Lower lobe of right lung (tissue), 2 donors: ENCODE data around the gene TMC3. TPM values are rescaled to one million over a fixed set of nuclear protein-coding genes. Genes with fewer than 3 reads are reported as not detected.

Experiments used
- ATAC-seq, 2 donors: fragments of 200-7000 bp; cut with Tn5 transposase; one replicate each; pipeline ENCODE4 v1.9.1; 2020 to 2022; ENCODE audit warnings: mild to moderate bottlenecking in 2 of 2, moderate library complexity in 2 of 2
- DNase-seq: peaks from one replicate; pipeline ENCODE4 v3.0.0-alpha.2; 2020
- H3K27ac ChIP-seq: fragments of 200-600 bp; one replicate; pipeline ENCODE4 v1.8.0; 2022
- H3K27me3 ChIP-seq: fragments of 200-600 bp; one replicate; pipeline ENCODE4 v1.8.0; 2022; ENCODE audit warnings: low read depth
- H3K36me3 ChIP-seq: fragments of 200-600 bp; one replicate; pipeline ENCODE4 v1.8.0; 2022; ENCODE audit warnings: mild to moderate bottlenecking
- H3K4me1 ChIP-seq: fragments of 200-600 bp; one replicate; pipeline ENCODE4 v1.8.0; 2022
- H3K4me3 ChIP-seq: fragments of 200-600 bp; one replicate; pipeline ENCODE4 v1.8.0; 2022; ENCODE audit warnings: mild to moderate bottlenecking
- H3K9me3 ChIP-seq: fragments of 200-600 bp; one replicate; pipeline ENCODE4 v1.8.0; 2022
- CTCF ChIP-seq: fragments of 200-600 bp; IDR thresholded peaks from one replicate; pipeline ENCODE4 v1.8.0; 2022; ENCODE audit warnings: antibody characterized with exemption, mild to moderate bottlenecking
- intact Hi-C: fragments of 100-400 bp; cut with DNase I; formaldehyde crosslinking; loops from one replicate; pipeline ENCODE4 v1.11.0; 2022
- total RNA-seq: library from RNA; stranded (reverse); fragmentation: NEBNext Ultra II Directional; extraction: Animal tissue kit (Norgen Biotek cat#: 25700); gene quantifications from one replicate; pipeline ENCODE4 v1.2.1, GENCODE V29; 2021
- donor health status: DM: no; HTN: yes; CAD: no; lungs with severe emphysema.

TMC3 gene
- total RNA-seq, 1 donor from 2014 or later = not detected

- ATAC-seq = no peak
- Histone ChIP-seq H3K27ac (no peak overlapping the region), H3K9me3 (no peaks in the 10 kb centered on the region), H3K4me1 (peaks cover 27% of the 10 kb centered on the region), H3K4me3 (no peak overlapping the region), H3K36me3 (peaks cover 66% of the 10 kb centered on the region), H3K27me3 (no peaks in the 10 kb centered on the region)
- DNase-seq = no peak
- intact Hi-C loops = no loop called here
- no peak for TF ChIP-seq CTCF
These were observed 64.2 kb downstream of the TMC3 start for GRCh38 chr15:81309647-81310450.

- no peaks in the 10 kb centered on the region for H3K9me3 ChIP-seq
These were observed 65.8 kb downstream of the TMC3 start for GRCh38 chr15:81308260-81308659.

DNA sequence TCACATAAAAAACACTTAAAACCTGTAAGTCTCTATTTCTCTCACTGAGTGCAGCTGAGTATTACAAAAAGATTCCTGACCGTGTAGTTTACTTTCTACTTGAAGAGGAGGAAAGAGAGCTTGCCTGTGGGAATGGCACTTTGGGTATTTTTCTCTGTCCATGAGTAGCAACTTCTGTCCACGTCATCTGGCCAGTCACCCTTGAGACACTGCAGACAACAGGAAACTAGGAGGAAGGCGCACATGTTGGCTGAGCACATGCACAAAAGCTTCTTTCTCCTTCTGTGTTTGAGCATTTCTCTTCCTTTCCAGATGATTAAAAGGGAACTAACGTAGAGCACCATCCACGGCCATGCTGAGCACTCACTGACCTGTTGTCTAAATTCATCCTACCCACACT, 69.8 kb downstream of the TMC3 start:
- ATAC-seq = peak; percentile 57 to 64
- Histone ChIP-seq H3K4me3 (no peak overlapping the region), H3K36me3 (peaks cover 98% of the 10 kb centered on the region), H3K27ac (peak overlapping the region; percentile 74), H3K27me3 (no peaks in the 10 kb centered on the region), H3K9me3 (no peaks in the 10 kb centered on the region), H3K4me1 (peaks cover 50% of the 10 kb centered on the region)
- intact Hi-C loops = no loop called here
- no peak for DNase-seq
- no peak for TF ChIP-seq CTCF

More at GRCh38 chr15:81308260-81308659, 65.8 kb downstream of the TMC3 start:
- H3K4me1 ChIP-seq = peaks cover 39% of the 10 kb centered on the region
- H3K36me3 ChIP-seq = peaks cover 77% of the 10 kb centered on the region
- no peak overlapping the region for H3K4me3 ChIP-seq
- DNase-seq (no peak), ATAC-seq (no peak)
- intact Hi-C loops = no loop called here
- TF ChIP-seq CTCF = no peak
- H3K27ac ChIP-seq = no peak overlapping the region
- H3K27me3 ChIP-seq = no peaks in the 10 kb centered on the region

DNA sequence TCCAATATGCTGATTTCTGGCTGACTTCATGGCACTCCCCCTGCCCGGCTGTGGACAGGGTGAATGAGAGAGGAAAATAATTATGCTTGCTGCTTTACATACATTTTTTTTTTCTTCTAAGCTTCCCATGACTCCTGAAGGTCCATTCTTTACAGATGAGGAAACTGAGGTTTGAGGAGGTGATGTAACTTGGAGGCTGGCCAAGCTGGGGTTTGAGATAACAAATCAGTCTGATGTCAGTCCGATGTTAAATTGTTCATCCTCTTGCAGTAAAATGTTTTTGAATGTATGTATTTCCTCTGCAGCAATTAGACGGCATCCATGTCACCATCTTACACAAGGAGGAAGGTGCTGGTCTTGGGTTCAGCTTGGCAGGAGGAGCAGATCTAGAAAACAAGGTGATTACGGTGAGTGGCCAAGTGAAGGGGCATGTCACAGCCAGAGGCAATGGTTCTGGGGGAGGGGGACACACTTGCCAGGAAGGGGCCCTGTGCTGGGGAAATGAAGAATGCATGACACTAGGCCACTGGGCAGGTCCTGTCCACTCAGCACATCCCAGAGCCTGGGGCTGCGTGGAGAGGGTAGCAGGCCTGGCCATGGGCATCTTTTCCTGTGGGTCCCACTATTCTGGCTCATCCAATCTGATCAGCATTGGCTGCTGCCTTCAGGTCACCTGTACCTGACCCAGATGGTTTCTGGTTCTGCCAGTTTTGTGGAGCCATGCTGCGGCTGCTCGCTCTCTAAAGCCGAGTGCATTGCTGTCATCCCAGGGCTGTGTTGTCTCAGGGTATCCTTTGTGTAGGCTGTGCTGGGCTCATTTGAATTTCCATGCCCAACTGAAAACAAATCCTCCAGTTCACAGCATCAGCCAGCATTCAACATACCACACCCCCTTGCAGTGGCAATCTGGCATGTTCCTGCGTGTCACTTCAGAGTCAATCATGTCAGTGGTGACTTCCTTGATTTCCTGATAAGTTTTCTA, 70.5 kb downstream of the TMC3 start:
- intact Hi-C loops = no loop called here
- peaks cover 98% of the 10 kb centered on the region for H3K36me3 ChIP-seq
- ATAC-seq = peak; percentile 5 to 26
- no peak for DNase-seq
- no peaks in the 10 kb centered on the region for H3K27me3 ChIP-seq
- H3K4me1 ChIP-seq = peaks cover 54% of the 10 kb centered on the region
- TF ChIP-seq CTCF = no peak
- H3K4me3 ChIP-seq = no peak overlapping the region
- H3K27ac ChIP-seq = peak overlapping the region; percentile 74
- no peaks in the 10 kb centered on the region for H3K9me3 ChIP-seq

DNA sequence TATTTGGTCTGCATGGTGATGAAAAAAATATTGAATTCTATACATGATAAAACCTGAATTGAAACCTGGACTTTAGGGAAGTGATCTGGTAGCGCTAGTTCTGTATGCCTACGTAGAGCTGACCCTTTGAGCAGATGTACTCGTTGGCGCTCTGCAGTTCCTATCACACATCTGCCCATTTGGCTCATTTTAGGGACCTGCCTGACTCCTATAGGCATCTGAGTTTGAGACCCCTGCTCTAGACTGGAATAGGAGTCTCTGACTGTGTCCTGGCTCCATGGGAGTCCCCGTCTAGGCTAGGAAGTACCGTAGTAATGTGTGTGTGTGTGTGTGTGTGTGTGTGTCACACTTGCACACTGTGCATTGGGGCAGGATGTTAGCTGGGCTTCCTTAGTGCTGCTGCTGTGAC, 71.3 kb downstream of the TMC3 start:
- peak; percentile 43 to 49 for ATAC-seq
- no peak for DNase-seq
- no peak for TF ChIP-seq CTCF
- Histone ChIP-seq H3K36me3 (peaks cover 99% of the 10 kb centered on the region), H3K9me3 (no peaks in the 10 kb centered on the region), H3K4me3 (peak overlapping the region; percentile 59), H3K27ac (peak overlapping the region; percentile 64), H3K27me3 (no peaks in the 10 kb centered on the region), H3K4me1 (peaks cover 63% of the 10 kb centered on the region)
- intact Hi-C loops = no loop called here
